Hepatocyte (in vitro differentiated cells): ENCODE data around the gene PACRG. TPM values are rescaled to one million over a fixed set of nuclear protein-coding genes. Genes with fewer than 3 reads are reported as not detected.
A peak's percentile ranks its signal among the peaks of the same experiment; 100 is the strongest.

Experiments used
- DNase-seq: peaks from one replicate; pipeline ENCODE4 v3.0.0-alpha.2; 2016; ENCODE audit warnings: low spot score
- H2AFZ ChIP-seq: fragments of 200-600 bp; sonication (generic); 2 replicates; pipeline ENCODE4 v1.6.0; 2016; ENCODE audit warnings: antibody characterized with exemption, mild to moderate bottlenecking
- H3K27ac ChIP-seq: fragments of 200-600 bp; sonication (generic); 2 replicates; pipeline ENCODE4 v1.5.1; 2016; ENCODE audit warnings: mild to moderate bottlenecking
- H3K27me3 ChIP-seq: fragments of 200-600 bp; sonication (generic); 2 replicates; pipeline ENCODE4 v1.6.1; 2016
- H3K36me3 ChIP-seq: fragments of 200-600 bp; sonication (generic); replicated peaks from 2 replicates; pipeline ENCODE4 v1.5.1; 2016; ENCODE audit warnings: low read depth; ENCODE audit not compliant: insufficient read depth
- H3K4me1 ChIP-seq: fragments of 200-600 bp; sonication (generic); 2 replicates; pipeline ENCODE4 v1.5.1; 2016; ENCODE audit warnings: mild to moderate bottlenecking, moderate library complexity; ENCODE audit not compliant: insufficient read depth
- H3K4me2 ChIP-seq: fragments of 200-600 bp; sonication (generic); 2 replicates; pipeline ENCODE4 v1.6.0; 2016
- H3K4me3 ChIP-seq: fragments of 200-600 bp; sonication (generic); 2 replicates; pipeline ENCODE4 v1.5.1; 2016; ENCODE audit warnings: mild to moderate bottlenecking
- H3K79me2 ChIP-seq: fragments of 200-600 bp; sonication (generic); 2 replicates; pipeline ENCODE4 v1.6.0; 2017; ENCODE audit warnings: mild to moderate bottlenecking
- H3K9me2 ChIP-seq: fragments of 200-600 bp; sonication (generic); replicated peaks from 2 replicates; pipeline ENCODE4 v1.6.0; 2017; ENCODE audit warnings: mild to moderate bottlenecking; ENCODE audit not compliant: insufficient read depth
- H3K9me3 ChIP-seq: fragments of 200-600 bp; sonication (generic); 2 replicates; pipeline ENCODE4 v1.5.1; 2016; ENCODE audit warnings: low read depth, mild to moderate bottlenecking
- H4K20me1 ChIP-seq: fragments of 200-600 bp; sonication (generic); 2 replicates; pipeline ENCODE4 v1.6.0; 2016; ENCODE audit warnings: mild to moderate bottlenecking; ENCODE audit not compliant: insufficient read depth, poor library complexity, severe bottlenecking
- CTCF ChIP-seq: fragments of 200-600 bp; sonication (generic); IDR thresholded peaks from 2 replicates; pipeline ENCODE4 v1.5.1; 2016; ENCODE audit warnings: antibody characterized with exemption, mild to moderate bottlenecking; ENCODE audit not compliant: poor library complexity
- EZH2 ChIP-seq: fragments of 200-600 bp; sonication (generic); IDR thresholded peaks from 2 replicates; pipeline ENCODE4 v1.6.1; 2016; ENCODE audit warnings: antibody characterized with exemption, mild to moderate bottlenecking, borderline replicate concordance
- EZH2phosphoT487 ChIP-seq: fragments of 200-600 bp; sonication (generic); IDR thresholded peaks from one replicate; pipeline ENCODE4 v1.6.1; 2018; ENCODE audit warnings: antibody characterized with exemption, mild to moderate bottlenecking, low read depth, moderate library complexity; ENCODE audit not compliant: unreplicated experiment, severe bottlenecking
- WGBS: methylation state at CpG from one replicate; pipeline ENCODE4 v1.1.6; 2016; ENCODE audit warnings: low lambda C conversion rate; ENCODE audit errors: missing lambda C conversion rate; 5-methylcytosine and 5-hydroxymethylcytosine counted together
- polyA plus RNA-seq: library from polyadenylated mRNA; unstranded; fragments of >200 nt; fragmentation: Nextera tagmentation; extraction: Ambion mirVana; gene quantifications from 2 replicates; pipeline ENCODE4 v1.2.1, GENCODE V29; 2016
- total RNA-seq: library from RNA; depleted of rRNA; stranded (reverse); fragments of >200 nt; gene quantifications from 2 replicates; pipeline ENCODE4 v1.2.3, GENCODE V29; 2014

The PACRG gene
- total and polyA plus RNA-seq, 2 experiments from 2014 or later, result 0.91 to 2.6 TPM

GRCh38 chr6:162706232-162706631, 21.5 kb upstream of the PACRG start:
- DNase-seq, result no peak
- H2AFZ ChIP-seq, result no peak overlapping the region

GRCh38 chr6:162708971-162709370, 18.8 kb upstream of the PACRG start:
- H4K20me1 ChIP-seq, result no peaks in the 10 kb centered on the region
- H3K27ac ChIP-seq, result no peak overlapping the region
- H3K9me2 ChIP-seq, result no peaks in the 10 kb centered on the region
- no peaks in the 10 kb centered on the region for H3K27me3 ChIP-seq
- no peak overlapping the region for H2AFZ ChIP-seq
- peak; percentile 26 for DNase-seq
- no peaks in the 10 kb centered on the region for H3K4me1 ChIP-seq
- H3K4me2 ChIP-seq, result no peak overlapping the region
- TF ChIP-seq EZH2phosphoT487 (no peak), EZH2 (no peak), CTCF (no peak)
- 94% methylated on average over 6 of the region's 6 CpGs for WGBS
- no peaks in the 10 kb centered on the region for H3K36me3 ChIP-seq
- H3K9me3 ChIP-seq, result no peaks in the 10 kb centered on the region
- H3K4me3 ChIP-seq, result no peak overlapping the region
- no peaks in the 10 kb centered on the region for H3K79me2 ChIP-seq

More at GRCh38 chr6:162706232-162706631, 21.5 kb upstream of the PACRG start:
- Histone ChIP-seq H4K20me1 (no peaks in the 10 kb centered on the region), H3K27ac (no peak overlapping the region), H3K4me2 (no peak overlapping the region), H3K4me3 (no peak overlapping the region), H3K27me3 (no peaks in the 10 kb centered on the region), H3K9me2 (no peaks in the 10 kb centered on the region), H3K4me1 (no peaks in the 10 kb centered on the region), H3K36me3 (no peaks in the 10 kb centered on the region), H3K9me3 (no peaks in the 10 kb centered on the region), H3K79me2 (no peaks in the 10 kb centered on the region)
- WGBS, result 70% methylated on average over 6 of the region's 6 CpGs
- no peak for TF ChIP-seq CTCF
- TF ChIP-seq EZH2, result no peak
- no peak for TF ChIP-seq EZH2phosphoT487

GRCh38 chr6:162709431-162709830, 18.3 kb upstream of the PACRG start:
- Histone ChIP-seq H3K79me2 (no peaks in the 10 kb centered on the region), H3K36me3 (no peaks in the 10 kb centered on the region), H3K27ac (no peak overlapping the region), H3K4me3 (no peak overlapping the region), H3K4me2 (no peak overlapping the region), H3K9me3 (no peaks in the 10 kb centered on the region), H4K20me1 (no peaks in the 10 kb centered on the region), H3K9me2 (no peaks in the 10 kb centered on the region), H3K27me3 (no peaks in the 10 kb centered on the region), H2AFZ (no peak overlapping the region), H3K4me1 (no peaks in the 10 kb centered on the region)
- DNase-seq, result no peak
- TF ChIP-seq EZH2, result no peak
- TF ChIP-seq EZH2phosphoT487, result no peak
- TF ChIP-seq CTCF, result no peak
- WGBS, result 85% methylated on average over 4 of the region's 4 CpGs

- H3K79me2 ChIP-seq, result no peaks in the 10 kb centered on the region
- H3K4me2 ChIP-seq, result no peak overlapping the region
- H3K27me3 ChIP-seq, result no peaks in the 10 kb centered on the region
- no peak overlapping the region for H3K27ac ChIP-seq
- no peak overlapping the region for H2AFZ ChIP-seq
- no peaks in the 10 kb centered on the region for H3K36me3 ChIP-seq
- no peaks in the 10 kb centered on the region for H3K9me2 ChIP-seq
- H3K9me3 ChIP-seq, result no peaks in the 10 kb centered on the region
- no peak for DNase-seq
- H4K20me1 ChIP-seq, result no peaks in the 10 kb centered on the region
- 92% methylated on average over 1 of the region's 1 CpG for WGBS
- no peak for TF ChIP-seq CTCF
- no peak for TF ChIP-seq EZH2phosphoT487
- TF ChIP-seq EZH2, result no peak
- no peaks in the 10 kb centered on the region for H3K4me1 ChIP-seq
- no peak overlapping the region for H3K4me3 ChIP-seq
Measured at GRCh38 chr6:162710419-162710818, 17.4 kb upstream of the PACRG start.
